Urothelium cell line (cell line): ENCODE measurements around the gene MYOG.

Experiments
- DNase-seq: peaks from one replicate; pipeline ENCODE4 v3.0.0; 2011; ENCODE audit warnings: low spot score, mixed read lengths
- FAIRE-seq: peaks from 2 replicates; lab custom pipeline; 2011; peaks lifted over from hg19 to GRCh38; lab: Jason Lieb, UNC

The MYOG gene

GRCh38 chr1:203073469-203073868, 12.3 kb downstream of the MYOG start:
- DNase-seq (no peak), FAIRE-seq (no peak)

GRCh38 chr1:203072911-203073310, 12.9 kb downstream of the MYOG start:
- no peak for FAIRE-seq
- DNase-seq: no peak

DNA sequence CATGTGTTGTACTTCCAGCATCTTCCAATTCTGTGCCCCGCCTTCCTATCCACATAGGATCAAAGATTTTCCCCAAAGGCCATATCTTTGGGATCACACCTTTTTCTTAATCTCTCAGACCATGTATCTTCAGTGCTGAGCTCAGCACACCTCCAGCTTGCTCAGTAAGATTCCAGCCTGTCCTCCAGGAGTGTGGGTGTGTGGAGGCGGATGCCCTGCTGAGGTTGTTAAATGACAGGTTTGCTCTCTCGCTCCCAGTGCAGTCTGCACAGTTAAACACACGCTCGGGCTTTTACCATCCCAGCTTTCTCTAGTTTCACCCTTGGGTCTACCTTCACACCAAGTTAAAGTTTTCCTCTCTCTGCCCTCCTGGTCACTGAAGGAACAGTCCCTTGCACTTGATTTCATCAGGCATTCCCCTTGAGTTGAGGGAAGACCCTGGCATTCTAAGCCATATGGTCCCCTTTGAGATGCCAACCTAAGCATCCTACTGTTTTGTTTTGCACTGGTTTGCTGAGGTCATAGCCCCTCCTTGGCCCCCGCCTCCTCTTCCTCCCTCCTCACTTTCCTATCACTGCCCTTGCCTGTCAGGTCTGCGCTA, 13.7 kb downstream of the MYOG start:
- FAIRE-seq (no peak), DNase-seq (no peak)

DNA sequence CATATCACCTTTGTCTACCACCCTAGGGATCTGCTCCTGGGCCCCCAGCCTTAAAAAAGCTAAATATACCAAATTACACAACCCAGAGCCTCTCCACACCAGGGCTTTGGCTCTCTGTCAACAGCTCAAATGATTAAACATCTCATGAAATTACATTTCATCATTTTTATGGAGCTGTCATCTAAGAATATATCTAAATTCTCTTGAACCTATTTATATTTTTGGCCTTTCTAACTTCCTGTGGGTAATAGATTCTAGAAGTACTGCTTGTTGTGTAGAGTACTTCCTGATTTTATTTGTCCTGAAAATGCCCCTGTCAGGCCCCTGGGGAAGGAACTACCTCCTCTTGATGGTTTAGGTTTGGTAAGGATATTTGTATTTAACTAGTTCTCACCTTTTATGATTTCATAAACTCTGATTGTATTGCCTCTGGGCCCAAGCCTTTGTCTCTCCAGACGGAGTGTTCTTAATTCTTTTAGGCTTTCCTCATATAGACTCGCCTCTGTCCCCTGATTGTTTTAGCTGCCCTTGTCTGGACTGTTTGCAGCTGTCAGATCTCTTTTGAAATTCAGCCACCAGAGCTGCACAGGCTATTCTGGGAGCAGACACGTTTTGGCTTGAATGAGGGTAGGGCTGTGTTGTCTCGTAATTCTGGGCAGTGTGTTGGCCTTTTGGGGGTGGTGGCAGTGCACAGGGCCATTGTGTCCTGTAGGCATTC, 16.6 kb downstream of the MYOG start:
- FAIRE-seq: no peak
- DNase-seq: no peak

DNA sequence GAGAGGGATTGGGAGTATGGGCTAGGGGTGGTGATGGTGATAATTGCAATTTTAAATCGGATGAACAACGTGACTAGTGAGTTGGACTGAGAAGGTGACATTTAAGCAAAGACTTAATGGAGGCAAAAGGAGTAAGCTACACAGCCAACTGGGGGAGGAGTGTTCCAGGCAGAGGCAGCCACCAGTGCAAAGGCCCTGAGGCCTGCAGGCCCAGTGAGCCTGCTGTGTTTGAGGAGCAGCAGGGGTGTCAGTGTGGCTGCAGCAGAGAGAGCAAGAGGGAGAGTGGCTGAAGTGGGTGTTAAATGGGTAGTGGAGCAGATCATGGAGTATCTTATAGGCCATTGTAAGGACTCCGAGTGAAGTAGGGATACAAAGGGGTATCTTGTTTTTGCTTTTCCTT, 18.8 kb downstream of the MYOG start:
- DNase-seq (no peak), FAIRE-seq (no peak)

DNA sequence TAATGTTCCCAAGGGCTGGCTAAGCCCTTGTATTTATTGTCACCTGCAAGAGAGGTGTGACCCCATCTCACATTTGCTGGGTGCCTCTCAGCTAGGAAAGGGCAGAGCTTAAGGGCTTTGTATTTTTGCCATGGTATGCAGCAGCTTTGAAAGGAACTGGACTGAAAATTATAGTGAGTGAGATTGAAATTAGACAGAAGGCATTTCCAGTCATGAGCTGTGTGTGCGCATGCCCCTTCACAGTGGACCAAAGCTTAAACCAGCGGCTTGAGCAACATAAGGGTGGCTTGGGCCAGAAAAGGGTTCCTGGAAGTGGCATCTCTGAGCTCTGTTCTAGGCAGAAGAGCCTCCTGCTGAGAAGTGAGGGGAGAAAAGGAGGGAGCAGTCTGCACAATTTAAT, 19.8 kb downstream of the MYOG start:
- no peak for DNase-seq
- FAIRE-seq: no peak

GRCh38 chr1:203065191-203065590, 20.6 kb downstream of the MYOG start:
- DNase-seq: no peak

GRCh38 chr1:203063287-203063686, 22.5 kb downstream of the MYOG start:
- FAIRE-seq (no peak), DNase-seq (no peak)

More at GRCh38 chr1:203065191-203065590, 20.6 kb downstream of the MYOG start:
- FAIRE-seq: no peak

DNA sequence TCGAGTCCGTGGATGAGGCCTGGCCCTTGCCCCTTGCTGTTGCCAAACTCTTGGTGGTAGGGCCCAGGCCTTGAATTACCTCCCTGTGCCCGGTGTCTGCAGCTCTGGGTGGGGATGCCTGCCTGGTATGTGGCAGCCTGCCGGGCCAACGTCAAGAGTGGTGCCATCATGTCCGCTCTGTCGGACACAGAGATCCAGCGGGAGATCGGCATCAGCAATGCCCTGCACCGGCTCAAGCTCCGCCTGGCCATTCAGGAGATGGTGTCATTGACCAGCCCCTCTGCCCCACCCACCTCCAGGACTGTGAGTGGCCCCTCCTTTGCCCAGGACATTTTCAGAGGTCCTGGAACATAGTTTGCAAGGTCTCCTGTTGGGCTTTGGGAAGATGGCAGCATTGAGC, 25.7 kb downstream of the MYOG start:
- DNase-seq (no peak), FAIRE-seq (no peak)

- DNase-seq (no peak), FAIRE-seq (no peak)
Observed at GRCh38 chr1:203059485-203059884, 26.3 kb downstream of the MYOG start.

DNA sequence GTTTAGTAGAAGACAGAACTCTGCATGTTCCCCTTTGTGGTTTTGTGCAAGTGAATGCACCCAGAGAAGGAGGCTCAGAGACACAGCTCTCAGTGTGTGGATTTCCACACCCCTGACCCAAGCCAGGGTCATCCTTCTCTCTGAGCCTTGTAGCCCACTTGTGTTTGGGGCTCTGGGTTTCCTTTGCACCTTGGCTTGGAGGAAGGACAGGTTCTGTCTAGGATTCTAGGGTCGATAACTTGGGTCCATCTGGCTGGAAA, 27.2 kb downstream of the MYOG start:
- DNase-seq (no peak), FAIRE-seq (no peak)

GRCh38 chr1:203057911-203058675, 27.7 kb downstream of the MYOG start:
- no peak for FAIRE-seq
- no peak for DNase-seq

DNA sequence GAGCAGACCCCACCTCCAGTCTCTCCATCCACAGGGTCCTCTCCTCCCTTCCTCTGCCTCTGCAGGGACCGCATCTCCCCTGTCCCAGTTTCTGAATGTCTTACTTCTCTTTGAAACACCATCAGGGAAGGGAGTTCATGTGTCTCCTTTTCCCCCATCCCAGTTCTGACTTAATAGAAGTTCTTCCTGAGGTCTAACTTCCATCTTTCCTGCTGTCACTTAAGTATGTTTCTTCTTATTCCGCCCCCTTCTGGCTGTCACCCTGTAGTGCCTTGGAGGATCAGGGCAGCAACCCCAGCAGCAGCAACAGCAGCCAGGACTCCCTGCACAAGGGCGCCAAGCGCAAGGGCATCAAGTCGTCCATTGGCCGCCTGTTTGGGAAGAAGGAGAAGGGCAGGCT, 29.3 kb downstream of the MYOG start:
- FAIRE-seq: no peak

DNA sequence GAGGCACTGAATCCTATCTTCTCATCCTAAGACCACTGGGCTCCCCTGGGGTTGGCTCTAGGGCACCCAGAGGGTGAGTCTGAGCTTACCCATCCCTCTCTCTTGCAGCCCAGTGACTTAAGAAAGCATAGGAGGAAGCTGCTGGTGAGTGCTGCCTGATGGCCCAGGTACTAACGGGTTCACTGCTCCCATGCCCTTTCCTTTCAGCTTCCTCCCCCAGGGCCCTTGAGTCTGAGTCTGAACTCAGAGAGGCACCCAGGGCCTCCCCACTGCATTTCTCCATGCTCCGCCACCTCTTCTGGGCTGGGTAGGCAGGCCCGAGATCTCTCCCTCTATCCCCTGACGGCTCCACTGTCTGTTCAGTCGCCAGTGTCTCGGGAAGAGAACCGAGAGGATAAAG, 29.8 kb downstream of the MYOG start:
- FAIRE-seq (no peak), DNase-seq (no peak)

More for the DNA sequence above, 29.3 kb downstream of the MYOG start:
- no peak for DNase-seq

- no peak for DNase-seq
Observed at GRCh38 chr1:203055161-203055799, 30.5 kb downstream of the MYOG start.

GRCh38 chr1:203054642-203055041, 31.2 kb downstream of the MYOG start:
- no peak for DNase-seq
- no peak for FAIRE-seq

More at GRCh38 chr1:203055161-203055799, 30.5 kb downstream of the MYOG start:
- no peak for FAIRE-seq

DNA sequence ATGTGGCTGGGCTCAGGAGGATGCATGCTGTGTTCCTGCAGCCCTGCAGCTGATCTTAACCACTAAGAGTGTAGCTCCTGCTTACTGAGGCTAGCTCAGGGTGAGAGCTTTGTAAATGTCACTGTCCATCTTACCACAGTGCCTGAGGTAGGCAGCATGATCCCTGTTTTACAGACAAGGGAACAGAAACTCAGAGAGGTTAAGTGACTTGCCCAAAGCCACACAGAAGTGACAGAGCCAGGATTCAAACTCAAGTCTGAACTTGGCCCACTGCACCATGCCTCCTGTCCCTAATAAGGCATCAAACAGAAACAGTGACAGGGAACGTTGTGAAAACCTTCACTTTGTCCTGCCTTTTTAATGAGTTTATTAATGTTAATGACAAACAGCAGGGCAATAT, 31.6 kb downstream of the MYOG start:
- DNase-seq (no peak), FAIRE-seq (peak; percentile 9)

DNA sequence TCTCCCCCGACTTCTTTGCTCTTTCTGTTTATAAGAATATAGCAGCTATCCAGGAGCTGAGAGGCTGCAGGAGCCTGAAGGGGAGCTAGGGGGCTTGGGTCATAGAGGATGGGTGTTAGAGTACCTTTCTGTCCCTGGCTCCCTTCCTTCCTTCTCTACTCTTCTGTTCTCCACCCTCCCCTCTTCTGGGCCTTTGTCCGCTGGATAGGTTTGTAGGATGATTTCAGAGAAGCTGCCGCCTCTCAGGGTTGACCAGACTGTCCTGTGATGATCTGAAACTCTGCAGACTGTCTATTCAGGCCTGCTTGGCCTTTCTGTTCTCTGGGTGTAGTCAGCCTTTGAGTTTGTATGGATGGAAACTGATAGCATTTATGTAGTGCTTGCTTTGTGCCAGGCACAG, 33.2 kb downstream of the MYOG start:
- DNase-seq: no peak
- no peak for FAIRE-seq

DNA sequence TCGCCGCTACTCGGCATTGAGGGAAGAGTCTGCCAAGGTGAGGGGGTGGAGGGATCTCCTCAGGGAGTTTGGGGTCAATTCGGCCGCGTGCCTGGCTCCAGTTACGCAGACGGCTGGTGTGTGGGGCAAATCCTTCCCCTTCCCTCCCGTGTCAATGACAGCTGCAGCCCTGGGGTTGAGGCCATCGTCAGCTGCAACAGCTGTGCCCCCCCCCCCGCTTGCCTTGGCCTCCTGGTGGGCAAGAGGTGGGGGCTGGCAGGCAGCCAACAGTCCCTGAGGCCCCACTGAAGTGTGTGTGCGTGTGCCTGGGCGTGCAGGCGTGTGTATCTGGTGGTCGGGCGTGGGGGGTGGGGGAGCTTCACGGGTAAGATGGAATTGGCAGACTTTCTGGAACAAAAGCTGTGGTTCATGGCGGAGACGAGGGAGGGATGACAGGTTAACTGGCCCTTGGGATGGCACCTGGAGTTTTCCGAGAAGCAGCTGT, 33.9 kb downstream of the MYOG start:
- DNase-seq: no peak
- FAIRE-seq: no peak

- no peak for FAIRE-seq
Observed at GRCh38 chr1:203050826-203051225, 35.0 kb downstream of the MYOG start.

GRCh38 chr1:203049576-203050180, 36.1 kb downstream of the MYOG start:
- FAIRE-seq (no peak), DNase-seq (no peak)

More at GRCh38 chr1:203050826-203051225, 35.0 kb downstream of the MYOG start:
- no peak for DNase-seq
